HG03280 (cell line): ENCODE data around the gene ADNP.
A peak's percentile ranks its signal among the peaks of the same experiment; 100 is the strongest.

ENCODE experiments used
- ATAC-seq: cut with Tn5 transposase; IDR thresholded peaks from one replicate; pipeline ENCODE4 v1.9.1; 2021; ENCODE audit warnings: mild to moderate bottlenecking, moderate library complexity; ENCODE audit not compliant: unreplicated experiment

Gene ADNP

GRCh38 chr20:50852085-50852484, 79.2 kb downstream of the ADNP start:
- ATAC-seq, result no peak

GRCh38 chr20:50850721-50851286, 80.4 kb downstream of the ADNP start:
- ATAC-seq, result no peak

GRCh38 chr20:50848846-50849673, 82.2 kb downstream of the ADNP start:
- ATAC-seq, result no peak

GRCh38 chr20:50848341-50848808, 82.9 kb downstream of the ADNP start:
- no peak for ATAC-seq

GRCh38 chr20:50845566-50846215, 85.5 kb downstream of the ADNP start:
- no peak for ATAC-seq

GRCh38 chr20:50844430-50845100, 86.7 kb downstream of the ADNP start:
- peak; percentile 84 for ATAC-seq

GRCh38 chr20:50843331-50844276, 87.6 kb downstream of the ADNP start:
- ATAC-seq, result no peak

GRCh38 chr20:50842821-50843220, 88.4 kb downstream of the ADNP start:
- no peak for ATAC-seq
